A673 (cell line): ENCODE data around the gene UGT1A8.

Source experiments
- EZH2 ChIP-seq: fragments of 200-600 bp; sonication (generic); IDR thresholded peaks from 2 replicates; pipeline ENCODE4 v1.6.1; 2017; ENCODE audit warnings: borderline replicate concordance, low read depth, mild to moderate bottlenecking, mixed read lengths, antibody characterized with exemption, low read length; ENCODE audit not compliant: poor library complexity, severe bottlenecking
- TF ChIP-seq, protein P1 (sequence below): fragments of 300-800, 200-600 bp; sonication (generic); conservative IDR thresholded peaks from 2 replicates; pipeline ENCODE4 v1.5.1; 2017; ENCODE audit warnings: low read depth, mild to moderate bottlenecking, antibody characterized with exemption, low read length, moderate library complexity, mixed read lengths

DNA sequence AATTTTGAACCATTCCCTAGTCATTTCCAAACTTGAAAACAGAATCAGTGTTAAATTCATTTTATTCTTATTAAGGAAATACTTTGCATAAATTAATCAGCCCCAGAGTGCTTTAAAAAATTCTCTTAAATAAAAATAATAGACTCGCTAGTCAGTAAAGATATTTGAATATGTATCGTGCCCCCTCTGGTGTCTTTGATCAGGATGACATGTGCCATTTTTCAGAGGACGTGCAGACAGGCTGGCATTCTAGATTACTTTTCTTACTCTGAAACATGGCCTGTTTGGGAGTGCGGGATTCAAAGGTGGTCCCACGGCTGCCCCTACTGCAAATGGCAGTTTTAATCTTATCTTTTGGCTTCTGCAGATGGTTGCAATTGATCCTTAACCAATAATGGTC is 155.2 kb downstream of the UGT1A8 start:
- TF ChIP-seq, protein P1, sequence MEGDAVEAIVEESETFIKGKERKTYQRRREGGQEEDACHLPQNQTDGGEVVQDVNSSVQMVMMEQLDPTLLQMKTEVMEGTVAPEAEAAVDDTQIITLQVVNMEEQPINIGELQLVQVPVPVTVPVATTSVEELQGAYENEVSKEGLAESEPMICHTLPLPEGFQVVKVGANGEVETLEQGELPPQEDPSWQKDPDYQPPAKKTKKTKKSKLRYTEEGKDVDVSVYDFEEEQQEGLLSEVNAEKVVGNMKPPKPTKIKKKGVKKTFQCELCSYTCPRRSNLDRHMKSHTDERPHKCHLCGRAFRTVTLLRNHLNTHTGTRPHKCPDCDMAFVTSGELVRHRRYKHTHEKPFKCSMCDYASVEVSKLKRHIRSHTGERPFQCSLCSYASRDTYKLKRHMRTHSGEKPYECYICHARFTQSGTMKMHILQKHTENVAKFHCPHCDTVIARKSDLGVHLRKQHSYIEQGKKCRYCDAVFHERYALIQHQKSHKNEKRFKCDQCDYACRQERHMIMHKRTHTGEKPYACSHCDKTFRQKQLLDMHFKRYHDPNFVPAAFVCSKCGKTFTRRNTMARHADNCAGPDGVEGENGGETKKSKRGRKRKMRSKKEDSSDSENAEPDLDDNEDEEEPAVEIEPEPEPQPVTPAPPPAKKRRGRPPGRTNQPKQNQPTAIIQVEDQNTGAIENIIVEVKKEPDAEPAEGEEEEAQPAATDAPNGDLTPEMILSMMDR = no peak
- no peak for TF ChIP-seq EZH2
